ENCODE measurements around the gene PRPF6. TPM values are rescaled to one million over a fixed set of nuclear protein-coding genes. Genes with fewer than 3 reads are reported as not detected.

PRPF6 gene
- total and polyA plus RNA-seq, 2 of the 13 experiments (the other 11 are each of a cell fraction or from before 2014, with no cell fraction given), result 63.7 to 101 TPM

DNA sequence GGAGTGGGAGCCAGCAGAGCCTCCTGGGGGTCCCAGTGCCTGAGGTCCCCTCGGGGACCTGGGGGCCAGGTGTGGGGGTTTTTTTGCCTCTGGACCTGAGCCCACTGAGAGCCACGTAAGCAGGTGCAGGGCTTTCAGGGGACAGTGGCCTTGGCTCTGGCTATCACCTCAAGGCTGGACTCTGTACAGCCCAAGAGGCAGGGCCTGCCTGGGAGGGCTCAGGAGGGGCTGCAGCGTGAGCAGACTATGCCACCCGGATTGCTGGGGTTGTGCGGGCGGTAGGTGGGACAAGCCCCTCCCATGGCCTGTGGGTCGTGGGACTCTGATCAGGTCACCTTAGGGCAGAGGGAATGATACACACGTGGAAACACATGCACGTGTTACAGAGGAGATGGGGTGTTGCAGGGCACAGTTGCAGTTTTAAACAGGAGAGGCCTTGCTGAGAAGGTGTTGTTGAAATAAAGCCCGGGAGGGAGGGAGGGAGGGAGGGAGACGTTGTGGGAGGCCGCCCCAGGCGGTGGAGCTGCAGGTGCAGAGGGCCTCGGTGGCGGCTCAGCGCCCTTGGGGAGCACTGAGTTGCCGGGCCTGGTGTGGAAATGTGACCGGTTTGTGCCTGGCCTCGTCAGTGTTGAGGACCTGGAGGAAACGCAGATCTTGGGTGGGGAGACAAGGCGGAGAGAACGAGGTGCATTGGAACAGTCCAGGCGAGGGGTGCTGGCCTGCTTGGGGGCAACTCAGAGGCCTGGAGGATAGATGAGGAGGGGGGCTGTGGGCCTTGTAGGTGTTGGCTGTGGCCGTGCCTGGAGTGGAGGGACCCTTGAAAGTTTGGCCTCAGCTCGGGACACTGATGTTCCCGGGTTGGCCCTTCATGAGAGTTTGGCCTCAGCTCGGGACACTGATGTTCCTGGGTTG lies 84.4 kb downstream of the PRPF6 start (continued):
- TF ChIP-seq, protein P1, sequence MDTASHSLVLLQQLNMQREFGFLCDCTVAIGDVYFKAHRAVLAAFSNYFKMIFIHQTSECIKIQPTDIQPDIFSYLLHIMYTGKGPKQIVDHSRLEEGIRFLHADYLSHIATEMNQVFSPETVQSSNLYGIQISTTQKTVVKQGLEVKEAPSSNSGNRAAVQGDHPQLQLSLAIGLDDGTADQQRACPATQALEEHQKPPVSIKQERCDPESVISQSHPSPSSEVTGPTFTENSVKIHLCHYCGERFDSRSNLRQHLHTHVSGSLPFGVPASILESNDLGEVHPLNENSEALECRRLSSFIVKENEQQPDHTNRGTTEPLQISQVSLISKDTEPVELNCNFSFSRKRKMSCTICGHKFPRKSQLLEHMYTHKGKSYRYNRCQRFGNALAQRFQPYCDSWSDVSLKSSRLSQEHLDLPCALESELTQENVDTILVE (CRISPR knock-in tag; IDR thresholded peaks at IDR 0.05), result 0 out of 2 replicates have a peak, but pooled peaks have one; percentile 12
- TF ChIP-seq, protein P2, sequence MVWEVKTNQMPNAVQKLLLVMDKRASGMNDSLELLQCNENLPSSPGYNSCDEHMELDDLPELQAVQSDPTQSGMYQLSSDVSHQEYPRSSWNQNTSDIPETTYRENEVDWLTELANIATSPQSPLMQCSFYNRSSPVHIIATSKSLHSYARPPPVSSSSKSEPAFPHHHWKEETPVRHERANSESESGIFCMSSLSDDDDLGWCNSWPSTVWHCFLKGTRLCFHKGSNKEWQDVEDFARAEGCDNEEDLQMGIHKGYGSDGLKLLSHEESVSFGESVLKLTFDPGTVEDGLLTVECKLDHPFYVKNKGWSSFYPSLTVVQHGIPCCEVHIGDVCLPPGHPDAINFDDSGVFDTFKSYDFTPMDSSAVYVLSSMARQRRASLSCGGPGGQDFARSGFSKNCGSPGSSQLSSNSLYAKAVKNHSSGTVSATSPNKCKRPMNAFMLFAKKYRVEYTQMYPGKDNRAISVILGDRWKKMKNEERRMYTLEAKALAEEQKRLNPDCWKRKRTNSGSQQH (CRISPR knock-in tag; IDR thresholded peaks at IDR 0.05; ENCODE audit: low read depth), result no peak; the same call in 1 of the 2 replicates
- no peak; the same call in 1 of the 2 replicates for TF ChIP-seq NR2F2 (IDR thresholded peaks at IDR 0.05; ENCODE audit: borderline replicate concordance, low read depth)
- TF ChIP-seq PPARG (CRISPR knock-in tag; conservative IDR thresholded peaks at IDR 0.05), result no peak
- no peak for TF ChIP-seq PLRG1 (conservative IDR thresholded peaks at IDR 0.05)
- peak; percentile 99 for TF ChIP-seq ZC3H13 (CRISPR knock-in tag; IDR thresholded peaks at IDR 0.05)
- peak; percentile 68 for TF ChIP-seq BHLHE40 (IDR thresholded peaks at IDR 0.05; ENCODE audit: low read length)
- 0 out of 2 replicates have a peak, but pooled peaks have one; percentile 56 for TF ChIP-seq MATR3 (CRISPR knock-in tag; IDR thresholded peaks at IDR 0.05)
- no peak for TF ChIP-seq ZNF292 (CRISPR knock-in tag; IDR thresholded peaks at IDR 0.05; ENCODE audit: borderline replicate concordance, low read depth)
- TF ChIP-seq, protein P3, sequence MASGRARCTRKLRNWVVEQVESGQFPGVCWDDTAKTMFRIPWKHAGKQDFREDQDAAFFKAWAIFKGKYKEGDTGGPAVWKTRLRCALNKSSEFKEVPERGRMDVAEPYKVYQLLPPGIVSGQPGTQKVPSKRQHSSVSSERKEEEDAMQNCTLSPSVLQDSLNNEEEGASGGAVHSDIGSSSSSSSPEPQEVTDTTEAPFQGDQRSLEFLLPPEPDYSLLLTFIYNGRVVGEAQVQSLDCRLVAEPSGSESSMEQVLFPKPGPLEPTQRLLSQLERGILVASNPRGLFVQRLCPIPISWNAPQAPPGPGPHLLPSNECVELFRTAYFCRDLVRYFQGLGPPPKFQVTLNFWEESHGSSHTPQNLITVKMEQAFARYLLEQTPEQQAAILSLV (CRISPR knock-in tag; IDR thresholded peaks at IDR 0.05; ENCODE audit: borderline replicate concordance), result peak; percentile 56
- TF ChIP-seq ZNF556 (CRISPR knock-in tag; IDR thresholded peaks at IDR 0.05; ENCODE audit: borderline replicate concordance), result peak; percentile 80; the same call in 1 of the 2 replicates
- TF ChIP-seq DPF2 (CRISPR knock-in tag; IDR thresholded peaks at IDR 0.05; ENCODE audit: borderline replicate concordance, low read depth), result peak; percentile 84
- TF ChIP-seq HOXA9 (CRISPR knock-in tag; IDR thresholded peaks at IDR 0.05; ENCODE audit: borderline replicate concordance), result 0 out of 2 replicates have a peak, but pooled peaks have one; percentile 70
- no peak for TF ChIP-seq GABPA (IDR thresholded peaks at IDR 0.05; ENCODE audit: low read depth, low read length)
- no peak for TF ChIP-seq GABPA (CRISPR knock-in tag; IDR thresholded peaks at IDR 0.05; ENCODE audit: low read depth)
- TF ChIP-seq ZNF350 (CRISPR knock-in tag; IDR thresholded peaks at IDR 0.05; ENCODE audit: borderline replicate concordance, low read depth), result peak; percentile 60; the same call in 1 of the 2 replicates
- TF ChIP-seq ASH2L (IDR thresholded peaks at IDR 0.05; ENCODE audit: insufficient read length, low read depth, low read length), result no peak
- TF ChIP-seq ZC3H4 (CRISPR knock-in tag; IDR thresholded peaks at IDR 0.05; ENCODE audit: borderline replicate concordance), result no peak
- no peak for TF ChIP-seq NFYC (CRISPR knock-in tag; IDR thresholded peaks at IDR 0.05)
- TF ChIP-seq, protein P4, sequence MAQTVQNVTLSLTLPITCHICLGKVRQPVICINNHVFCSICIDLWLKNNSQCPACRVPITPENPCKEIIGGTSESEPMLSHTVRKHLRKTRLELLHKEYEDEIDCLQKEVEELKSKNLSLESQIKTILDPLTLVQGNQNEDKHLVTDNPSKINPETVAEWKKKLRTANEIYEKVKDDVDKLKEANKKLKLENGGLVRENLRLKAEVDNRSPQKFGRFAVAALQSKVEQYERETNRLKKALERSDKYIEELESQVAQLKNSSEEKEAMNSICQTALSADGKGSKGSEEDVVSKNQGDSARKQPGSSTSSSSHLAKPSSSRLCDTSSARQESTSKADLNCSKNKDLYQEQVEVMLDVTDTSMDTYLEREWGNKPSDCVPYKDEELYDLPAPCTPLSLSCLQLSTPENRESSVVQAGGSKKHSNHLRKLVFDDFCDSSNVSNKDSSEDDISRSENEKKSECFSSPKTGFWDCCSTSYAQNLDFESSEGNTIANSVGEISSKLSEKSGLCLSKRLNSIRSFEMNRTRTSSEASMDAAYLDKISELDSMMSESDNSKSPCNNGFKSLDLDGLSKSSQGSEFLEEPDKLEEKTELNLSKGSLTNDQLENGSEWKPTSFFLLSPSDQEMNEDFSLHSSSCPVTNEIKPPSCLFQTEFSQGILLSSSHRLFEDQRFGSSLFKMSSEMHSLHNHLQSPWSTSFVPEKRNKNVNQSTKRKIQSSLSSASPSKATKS (CRISPR knock-in tag; IDR thresholded peaks at IDR 0.05), result no peak
- TF ChIP-seq, protein P5, sequence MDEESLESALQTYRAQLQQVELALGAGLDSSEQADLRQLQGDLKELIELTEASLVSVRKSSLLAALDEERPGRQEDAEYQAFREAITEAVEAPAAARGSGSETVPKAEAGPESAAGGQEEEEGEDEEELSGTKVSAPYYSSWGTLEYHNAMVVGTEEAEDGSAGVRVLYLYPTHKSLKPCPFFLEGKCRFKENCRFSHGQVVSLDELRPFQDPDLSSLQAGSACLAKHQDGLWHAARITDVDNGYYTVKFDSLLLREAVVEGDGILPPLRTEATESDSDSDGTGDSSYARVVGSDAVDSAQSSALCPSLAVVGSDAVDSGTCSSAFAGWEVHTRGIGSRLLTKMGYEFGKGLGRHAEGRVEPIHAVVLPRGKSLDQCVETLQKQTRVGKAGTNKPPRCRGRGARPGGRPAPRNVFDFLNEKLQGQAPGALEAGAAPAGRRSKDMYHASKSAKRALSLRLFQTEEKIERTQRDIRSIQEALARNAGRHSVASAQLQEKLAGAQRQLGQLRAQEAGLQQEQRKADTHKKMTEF (CRISPR knock-in tag; IDR thresholded peaks at IDR 0.05), result peak; percentile 43; the same call in 1 of the 2 replicates
- 0 out of 2 replicates have a peak, but pooled peaks have one; percentile 56 for TF ChIP-seq ZNF589 (CRISPR knock-in tag; conservative IDR thresholded peaks at IDR 0.05)

Measured in HepG2 (cell line).